Endothelial cell (in vitro differentiated cells): ENCODE measurements around the gene OR10S1. TPM values are rescaled to one million over a fixed set of nuclear protein-coding genes. Genes with fewer than 3 reads are reported as not detected.
"Not testable (repeated sequence)": the region's sequence is repeated elsewhere in the genome, so short reads cannot be mapped to it uniquely, and the experiment has no call there.

Experiments
- DNase-seq: peaks from one replicate; pipeline ENCODE4 v3.0.0; 2021; ENCODE audit warnings: low spot score
- H3K27ac Mint-ChIP-seq: one replicate; pipeline ENCODE4 v1.8.0; 2021; ENCODE audit warnings: mixed read lengths, inconsistent platforms; ENCODE audit not compliant: unreplicated experiment
- H3K27me3 Mint-ChIP-seq: one replicate; pipeline ENCODE4 v1.8.0; 2021; ENCODE audit warnings: mild to moderate bottlenecking, moderate library complexity, mixed read lengths, inconsistent platforms; ENCODE audit not compliant: unreplicated experiment
- H3K36me3 Mint-ChIP-seq: one replicate; pipeline ENCODE4 v1.8.0; 2021; ENCODE audit warnings: mild to moderate bottlenecking, low read depth, mixed read lengths, inconsistent platforms; ENCODE audit not compliant: unreplicated experiment
- H3K4me1 Mint-ChIP-seq: one replicate; pipeline ENCODE4 v1.8.0; 2021; ENCODE audit warnings: mild to moderate bottlenecking, mixed read lengths, inconsistent platforms; ENCODE audit not compliant: unreplicated experiment
- H3K4me3 Mint-ChIP-seq: one replicate; pipeline ENCODE4 v1.8.0; 2021; ENCODE audit warnings: mild to moderate bottlenecking, mixed read lengths, inconsistent platforms; ENCODE audit not compliant: unreplicated experiment
- H3K9me3 Mint-ChIP-seq: one replicate; pipeline ENCODE4 v1.8.0; 2021; ENCODE audit warnings: mixed read lengths, inconsistent platforms; ENCODE audit not compliant: unreplicated experiment
- long read RNA-seq: library from polyadenylated mRNA; unstranded; transcript quantifications from one replicate; pipeline ENCODE4 v2.0.0, GENCODE V29; 2020; ENCODE audit not compliant: unreplicated experiment
- total RNA-seq: library from RNA; stranded (reverse); fragmentation: NEBNext Ultra II Directional; extraction: Animal tissue kit (Norgen Biotek cat#: 25700); gene quantifications from one replicate; pipeline ENCODE4 v1.2.1, GENCODE V29; 2021; ENCODE audit not compliant: unreplicated experiment
- TF ChIP-seq, protein P1 (sequence below): fragments of 200-600 bp; sonication (generic); IDR thresholded peaks from one replicate; pipeline ENCODE4 v1.5.0; 2021; ENCODE audit warnings: antibody characterized with exemption; ENCODE audit not compliant: unreplicated experiment

Gene OR10S1, protein sequence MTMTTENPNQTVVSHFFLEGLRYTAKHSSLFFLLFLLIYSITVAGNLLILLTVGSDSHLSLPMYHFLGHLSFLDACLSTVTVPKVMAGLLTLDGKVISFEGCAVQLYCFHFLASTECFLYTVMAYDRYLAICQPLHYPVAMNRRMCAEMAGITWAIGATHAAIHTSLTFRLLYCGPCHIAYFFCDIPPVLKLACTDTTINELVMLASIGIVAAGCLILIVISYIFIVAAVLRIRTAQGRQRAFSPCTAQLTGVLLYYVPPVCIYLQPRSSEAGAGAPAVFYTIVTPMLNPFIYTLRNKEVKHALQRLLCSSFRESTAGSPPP
- total RNA-seq = not detected
- long read RNA-seq = 0 reads

DNA sequence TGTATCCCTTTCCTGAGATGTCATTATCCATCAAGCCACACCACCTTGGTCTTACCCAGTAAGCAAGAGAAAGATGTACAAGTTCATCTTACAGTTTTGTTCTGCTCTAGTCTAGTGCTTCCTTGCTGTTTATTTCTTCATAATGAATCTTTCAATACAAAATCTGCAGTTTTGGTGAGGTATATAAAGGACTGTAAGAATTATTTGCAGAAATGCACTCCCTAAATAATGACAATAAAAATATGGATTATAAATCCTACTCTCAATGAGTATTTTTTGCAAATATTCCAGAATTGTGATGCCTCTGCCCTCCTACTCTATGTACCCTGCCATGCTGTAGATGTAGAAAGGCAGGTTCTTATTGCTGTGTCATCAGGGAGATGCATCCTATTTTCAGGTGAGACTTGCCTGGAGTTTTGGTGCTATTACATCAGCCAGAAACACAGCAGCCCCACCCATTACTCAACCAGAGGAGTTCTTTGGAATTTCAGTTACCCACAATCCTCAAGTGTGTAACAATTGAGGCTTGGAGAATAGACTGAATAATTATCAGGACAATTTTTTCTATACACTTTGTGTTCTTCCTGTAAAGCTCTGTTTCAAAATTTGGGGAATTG is at the start of gene OR10S1:
Gene OR10S1, minus strand, starts transcription at position 51 of the 617 bp plus-strand sequence. CDS start 117 bp downstream, outside the sequence.
- no peak within 1 kb of the TSS for H3K27ac Mint-ChIP-seq
- no peak within 1 kb of the TSS for H3K4me3 Mint-ChIP-seq
- H3K36me3 Mint-ChIP-seq = no peaks in the 10 kb centered on the region
- TF ChIP-seq, protein P1, sequence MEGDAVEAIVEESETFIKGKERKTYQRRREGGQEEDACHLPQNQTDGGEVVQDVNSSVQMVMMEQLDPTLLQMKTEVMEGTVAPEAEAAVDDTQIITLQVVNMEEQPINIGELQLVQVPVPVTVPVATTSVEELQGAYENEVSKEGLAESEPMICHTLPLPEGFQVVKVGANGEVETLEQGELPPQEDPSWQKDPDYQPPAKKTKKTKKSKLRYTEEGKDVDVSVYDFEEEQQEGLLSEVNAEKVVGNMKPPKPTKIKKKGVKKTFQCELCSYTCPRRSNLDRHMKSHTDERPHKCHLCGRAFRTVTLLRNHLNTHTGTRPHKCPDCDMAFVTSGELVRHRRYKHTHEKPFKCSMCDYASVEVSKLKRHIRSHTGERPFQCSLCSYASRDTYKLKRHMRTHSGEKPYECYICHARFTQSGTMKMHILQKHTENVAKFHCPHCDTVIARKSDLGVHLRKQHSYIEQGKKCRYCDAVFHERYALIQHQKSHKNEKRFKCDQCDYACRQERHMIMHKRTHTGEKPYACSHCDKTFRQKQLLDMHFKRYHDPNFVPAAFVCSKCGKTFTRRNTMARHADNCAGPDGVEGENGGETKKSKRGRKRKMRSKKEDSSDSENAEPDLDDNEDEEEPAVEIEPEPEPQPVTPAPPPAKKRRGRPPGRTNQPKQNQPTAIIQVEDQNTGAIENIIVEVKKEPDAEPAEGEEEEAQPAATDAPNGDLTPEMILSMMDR = no peak
- peaks cover 8% of the 10 kb centered on the region for H3K4me1 Mint-ChIP-seq
- no peak for DNase-seq
- no peaks in the 10 kb centered on the region for H3K9me3 Mint-ChIP-seq
- H3K27me3 Mint-ChIP-seq = peaks cover 3% of the 10 kb centered on the region

DNA sequence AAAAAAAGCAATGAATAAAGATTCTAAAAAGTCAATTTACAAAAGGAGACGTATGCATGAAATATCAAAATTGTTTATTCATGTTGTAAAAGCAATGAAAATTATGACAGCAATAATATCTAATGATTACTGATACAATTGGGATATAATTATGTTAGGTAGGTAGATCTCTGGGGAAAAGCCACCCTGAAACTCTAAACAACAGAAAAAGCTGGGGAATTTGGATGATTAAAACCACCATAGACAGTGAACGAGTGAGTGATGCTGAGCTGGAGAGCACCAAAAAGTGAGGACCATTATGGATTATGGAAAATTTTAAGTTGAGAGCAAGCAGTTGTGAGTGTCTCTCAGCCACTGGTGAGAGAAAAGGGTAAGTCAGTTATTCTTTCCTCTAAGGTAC is 48.9 kb upstream of the OR10S1 start, which contains the start of gene OR10G8:
Gene OR10G8, plus strand, starts transcription at position 301 of the 400 bp plus-strand sequence. CDS start 2,825 bp downstream, outside the sequence.
- no peak for DNase-seq
- no peak within 1 kb of the TSS for H3K4me3 Mint-ChIP-seq
- TF ChIP-seq, protein P1 = no peak
- H3K9me3 Mint-ChIP-seq = no peaks in the 10 kb centered on the region
- no peak within 1 kb of the TSS for H3K27ac Mint-ChIP-seq
- peaks cover 3% of the 10 kb centered on the region for H3K4me1 Mint-ChIP-seq
- no peaks in the 10 kb centered on the region for H3K27me3 Mint-ChIP-seq
- H3K36me3 Mint-ChIP-seq = no peaks in the 10 kb centered on the region

DNA sequence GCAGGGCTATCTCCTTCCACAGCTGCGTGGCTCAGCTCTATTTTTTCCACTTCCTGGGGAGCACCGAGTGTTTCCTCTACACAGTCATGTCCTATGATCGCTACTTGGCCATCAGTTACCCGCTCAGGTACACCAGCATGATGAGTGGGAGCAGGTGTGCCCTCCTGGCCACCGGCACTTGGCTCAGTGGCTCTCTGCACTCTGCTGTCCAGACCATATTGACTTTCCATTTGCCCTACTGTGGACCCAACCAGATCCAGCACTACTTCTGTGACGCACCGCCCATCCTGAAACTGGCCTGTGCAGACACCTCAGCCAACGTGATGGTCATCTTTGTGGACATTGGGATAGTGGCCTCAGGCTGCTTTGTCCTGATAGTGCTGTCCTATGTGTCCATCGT is 38.3 kb upstream of the OR10S1 start:
- H3K9me3 Mint-ChIP-seq, H3K36me3 Mint-ChIP-seq, H3K4me1 Mint-ChIP-seq, DNase-seq, H3K4me3 Mint-ChIP-seq, H3K27ac Mint-ChIP-seq, H3K27me3 Mint-ChIP-seq: not testable (repeated sequence)

DNA sequence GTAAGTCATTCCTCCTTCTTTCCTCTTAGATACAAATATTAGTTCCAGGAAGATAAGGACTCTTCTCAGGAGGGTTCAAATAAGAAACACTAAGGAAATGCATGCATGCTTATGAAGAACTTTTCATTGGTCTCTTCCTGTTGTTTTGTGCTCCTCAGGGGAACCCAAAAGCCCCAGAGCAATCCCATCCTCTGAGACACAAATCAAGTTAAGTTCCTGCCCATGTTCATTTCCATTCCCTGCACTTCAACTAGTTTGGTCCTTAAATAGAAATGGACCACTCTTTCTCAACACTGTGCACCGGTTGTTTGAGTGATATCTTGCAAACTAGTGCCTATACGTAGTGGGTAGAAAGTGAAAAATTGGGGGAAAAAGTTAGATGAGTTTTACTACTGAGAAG is 35.1 kb upstream of the OR10S1 start, which contains the start of gene OR10G4:
Gene OR10G4, plus strand, starts transcription at position 301 of the 400 bp plus-strand sequence. CDS start 2,578 bp downstream, outside the sequence.
- TF ChIP-seq, protein P1 = no peak
- Mint-ChIP-seq H3K9me3 (no peaks in the 10 kb centered on the region), H3K27ac (no peak within 1 kb of the TSS), H3K36me3 (no peaks in the 10 kb centered on the region), H3K4me1 (peaks cover 3% of the 10 kb centered on the region), H3K27me3 (no peaks in the 10 kb centered on the region), H3K4me3 (no peak within 1 kb of the TSS)
- no peak for DNase-seq

DNA sequence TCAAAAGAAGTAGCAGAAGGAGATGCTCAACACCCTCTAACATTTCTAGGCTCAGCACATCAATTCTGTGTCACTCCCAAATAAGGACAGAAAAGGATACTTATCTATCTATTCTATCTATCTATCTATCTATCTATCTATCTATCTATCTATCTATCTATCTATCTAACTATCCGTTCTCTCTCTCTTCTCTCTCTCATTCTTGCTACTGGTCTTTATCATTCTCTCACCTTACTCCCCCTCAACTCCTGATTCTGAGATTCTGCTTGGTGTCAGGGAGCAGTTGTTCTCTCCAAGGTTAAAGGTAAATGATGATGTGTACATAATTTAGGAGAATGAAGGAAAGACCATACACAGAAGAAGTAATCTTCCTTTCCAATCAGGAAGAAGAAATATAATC is 17.5 kb upstream of the OR10S1 start, which contains the start of gene OR10G6:
Gene OR10G6, minus strand, starts transcription at position 43 of the 400 bp plus-strand sequence. Its CDS starts 0 bp downstream, at position 43.
- no peak for DNase-seq
- Mint-ChIP-seq H3K4me3 (no peak within 1 kb of the TSS), H3K36me3 (no peaks in the 10 kb centered on the region), H3K9me3 (no peaks in the 10 kb centered on the region), H3K4me1 (no peaks in the 10 kb centered on the region), H3K27me3 (no peaks in the 10 kb centered on the region), H3K27ac (no peak within 1 kb of the TSS)
- TF ChIP-seq, protein P1 = no peak
